CD4-positive, alpha-beta T cell (primary cell): ENCODE results near the gene MYOM3. TPM values are rescaled to one million over a fixed set of nuclear protein-coding genes. Genes with fewer than 3 reads are reported as not detected.

Experiments used
- ATAC-seq: fragments of 200-7000 bp; cut with Tn5 transposase; one replicate; pipeline ENCODE4 v1.10.0; 2022; ENCODE audit warnings: mild to moderate bottlenecking; ENCODE audit not compliant: poor library complexity
- CTCF ChIA-PET: fragments of 350-600 bp; sonication (Branson Sonifier 250); formaldehyde crosslinking; loops from one replicate; lab custom pipeline; 2021; ENCODE audit warnings: antibody characterized with exemption, inconsistent platforms; lab: Charles Lee
- POLR2A ChIA-PET: fragments of 350-600 bp; sonication (Branson Sonifier 250); formaldehyde crosslinking; loops from one replicate; lab custom pipeline; 2021; ENCODE audit warnings: antibody characterized with exemption, inconsistent platforms; lab: Charles Lee
- DNase-seq, 14 experiments: peaks; one replicate each; pipeline ENCODE4 v3.0.0-alpha.2; 2013 to 2020; ENCODE audit warnings: mixed read lengths in 2 of 14
- H3K27ac ChIP-seq, 2 donors: one replicate each; pipeline versions ENCODE4 v1.5.1 to v1.7.0; 2013; ENCODE audit warnings: low read length in 2 of 2, low read depth in 1 of 2, mild to moderate bottlenecking in 1 of 2
- H3K27me3 ChIP-seq, 2 experiments: 1 replicate in 1 of 2; 2 replicates in 1 of 2; pipeline versions ENCODE4 v1.6.1 to v1.7.0; 2013; ENCODE audit warnings: low read length in 2 of 2, control low read depth in 1 of 2, mild to moderate bottlenecking in 1 of 2, moderate library complexity in 1 of 2; ENCODE audit not compliant: insufficient read depth in 2 of 2, control insufficient read depth in 1 of 2
- H3K36me3 ChIP-seq: one replicate; pipeline ENCODE4 v1.6.1; 2013; ENCODE audit warnings: low read length, control low read depth; ENCODE audit not compliant: insufficient read depth
- H3K4me1 ChIP-seq: one replicate; pipeline ENCODE4 v1.6.1; 2013; ENCODE audit warnings: low read length, control low read depth; ENCODE audit not compliant: insufficient read depth
- H3K4me3 ChIP-seq: one replicate; pipeline ENCODE4 v1.5.1; 2013; ENCODE audit warnings: mild to moderate bottlenecking, low read length, moderate library complexity
- H3K9me3 ChIP-seq, 2 experiments: 1 replicate in 1 of 2; 2 replicates in 1 of 2; pipeline versions ENCODE4 v1.6.1 to v1.7.0; 2013; ENCODE audit warnings: low read length in 2 of 2, mild to moderate bottlenecking in 2 of 2, control low read depth in 1 of 2, moderate library complexity in 1 of 2; ENCODE audit not compliant: control insufficient read depth in 1 of 2, insufficient read depth in 1 of 2
- H3K27ac Mint-ChIP-seq: one replicate; pipeline ENCODE4 v1.8.0; 2020; ENCODE audit warnings: mixed read lengths
- H3K27me3 Mint-ChIP-seq: one replicate; pipeline ENCODE4 v1.8.0; 2021; ENCODE audit warnings: mixed read lengths
- H3K36me3 Mint-ChIP-seq: one replicate; pipeline ENCODE4 v1.8.0; 2021; ENCODE audit warnings: low read depth, mixed read lengths
- H3K4me1 Mint-ChIP-seq: one replicate; pipeline ENCODE4 v1.8.0; 2021; ENCODE audit warnings: low read depth, mixed read lengths
- H3K4me3 Mint-ChIP-seq: one replicate; pipeline ENCODE4 v1.8.0; 2020; ENCODE audit warnings: mild to moderate bottlenecking, mixed read lengths
- H3K9me3 Mint-ChIP-seq: one replicate; pipeline ENCODE4 v1.8.0; 2020; ENCODE audit warnings: mixed read lengths
- intact Hi-C, 2 experiments: fragments of 100-400 bp; cut with DNase I in 1 of 2; cut with micrococcal nuclease in 1 of 2; formaldehyde crosslinking; loops; one replicate each; pipeline versions ENCODE4 v1.15.1 to v1.9.0; 2023 to 2025; cut with DNase I, micrococcal nuclease
- total RNA-seq, 174 experiments: library from RNA in 2 of 174; stranded (reverse) in 2 of 174; gene quantifications; one replicate each; pipeline ENCODE4 v1.2.3 and lab custom pipeline; 2021 to 2026
- TF ChIP-seq, protein P1 (sequence below): fragments of 200-600 bp; IDR thresholded peaks from one replicate; pipeline ENCODE4 v1.8.0; 2022; ENCODE audit warnings: antibody characterized with exemption, mild to moderate bottlenecking

Gene MYOM3
- total RNA-seq, 2 experiments from 2014 or later = not detected

DNA sequence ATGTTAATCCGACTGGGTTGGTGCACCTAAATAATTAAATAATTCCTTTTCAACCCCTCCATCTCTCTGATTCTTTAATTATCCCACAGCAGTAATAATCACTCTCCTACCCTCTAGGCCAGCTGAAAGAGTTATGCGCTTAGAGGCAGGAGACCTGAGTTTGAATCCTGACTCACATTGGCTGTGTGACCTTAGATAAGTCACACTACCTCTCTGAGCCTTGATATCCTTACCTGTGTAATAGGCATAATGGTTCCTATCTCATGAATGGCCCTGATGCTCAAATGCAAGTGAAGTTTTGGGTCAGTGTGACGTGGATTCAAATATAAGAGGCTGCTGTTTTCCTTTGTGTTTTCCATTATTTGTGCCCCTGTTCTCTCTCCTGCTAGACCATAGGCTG lies 8.1 kb downstream of the MYOM3 start:
- Histone ChIP-seq H3K27me3 (no peaks in the 10 kb centered on the region), H3K27ac (no peak overlapping the region), H3K36me3 (no peaks in the 10 kb centered on the region), H3K9me3 (no peaks in the 10 kb centered on the region), H3K4me3 (no peak overlapping the region), H3K4me1 (no peaks in the 10 kb centered on the region)
- ATAC-seq = no peak
- H3K27ac Mint-ChIP-seq = no peak overlapping the region
- peaks cover 6% of the 10 kb centered on the region for H3K27me3 Mint-ChIP-seq
- CTCF ChIA-PET = interaction anchor here (1.4 kb wide), 1 partner anchor 46 kb away, joined by 4 read pairs; no protein-coding TSS in a partner anchor
- H3K9me3 Mint-ChIP-seq = no peaks in the 10 kb centered on the region
- TF ChIP-seq, protein P1, sequence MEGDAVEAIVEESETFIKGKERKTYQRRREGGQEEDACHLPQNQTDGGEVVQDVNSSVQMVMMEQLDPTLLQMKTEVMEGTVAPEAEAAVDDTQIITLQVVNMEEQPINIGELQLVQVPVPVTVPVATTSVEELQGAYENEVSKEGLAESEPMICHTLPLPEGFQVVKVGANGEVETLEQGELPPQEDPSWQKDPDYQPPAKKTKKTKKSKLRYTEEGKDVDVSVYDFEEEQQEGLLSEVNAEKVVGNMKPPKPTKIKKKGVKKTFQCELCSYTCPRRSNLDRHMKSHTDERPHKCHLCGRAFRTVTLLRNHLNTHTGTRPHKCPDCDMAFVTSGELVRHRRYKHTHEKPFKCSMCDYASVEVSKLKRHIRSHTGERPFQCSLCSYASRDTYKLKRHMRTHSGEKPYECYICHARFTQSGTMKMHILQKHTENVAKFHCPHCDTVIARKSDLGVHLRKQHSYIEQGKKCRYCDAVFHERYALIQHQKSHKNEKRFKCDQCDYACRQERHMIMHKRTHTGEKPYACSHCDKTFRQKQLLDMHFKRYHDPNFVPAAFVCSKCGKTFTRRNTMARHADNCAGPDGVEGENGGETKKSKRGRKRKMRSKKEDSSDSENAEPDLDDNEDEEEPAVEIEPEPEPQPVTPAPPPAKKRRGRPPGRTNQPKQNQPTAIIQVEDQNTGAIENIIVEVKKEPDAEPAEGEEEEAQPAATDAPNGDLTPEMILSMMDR = no peak
- no peaks in the 10 kb centered on the region for H3K36me3 Mint-ChIP-seq
- no peak for DNase-seq
- H3K4me1 Mint-ChIP-seq = no peaks in the 10 kb centered on the region
- no peak overlapping the region for H3K4me3 Mint-ChIP-seq
- POLR2A ChIA-PET = no interaction called here
- intact Hi-C loops = no loop called here

- Histone ChIP-seq H3K4me1 (no peaks in the 10 kb centered on the region), H3K36me3 (no peaks in the 10 kb centered on the region), H3K27me3 (no peaks in the 10 kb centered on the region), H3K27ac (no peak overlapping the region), H3K4me3 (no peak overlapping the region), H3K9me3 (no peaks in the 10 kb centered on the region)
- Mint-ChIP-seq H3K27ac (no peak overlapping the region), H3K36me3 (no peaks in the 10 kb centered on the region), H3K4me1 (no peaks in the 10 kb centered on the region), H3K27me3 (peaks cover 6% of the 10 kb centered on the region), H3K4me3 (no peak overlapping the region), H3K9me3 (no peaks in the 10 kb centered on the region)
- CTCF ChIA-PET = interaction anchor here (1.4 kb wide), 1 partner anchor 47 kb away, joined by 4 read pairs; no protein-coding TSS in a partner anchor
- DNase-seq (no peak), ATAC-seq (no peak)
- POLR2A ChIA-PET = interaction anchor here (0.7 kb wide), 1 partner anchor 718 kb away, joined by 3 read pairs; no protein-coding TSS in a partner anchor
- intact Hi-C loops = no loop called here
- TF ChIP-seq, protein P1 = no peak
Observed at GRCh38 chr1:24103408-24103807, 8.5 kb downstream of the MYOM3 start.

- Histone ChIP-seq H3K27me3 (no peaks in the 10 kb centered on the region), H3K4me3 (no peak overlapping the region), H3K27ac (no peak overlapping the region), H3K4me1 (no peaks in the 10 kb centered on the region), H3K9me3 (no peaks in the 10 kb centered on the region), H3K36me3 (no peaks in the 10 kb centered on the region)
- Mint-ChIP-seq H3K36me3 (no peaks in the 10 kb centered on the region), H3K9me3 (no peaks in the 10 kb centered on the region), H3K27me3 (peaks cover 6% of the 10 kb centered on the region), H3K4me3 (no peak overlapping the region), H3K27ac (no peak overlapping the region), H3K4me1 (no peaks in the 10 kb centered on the region)
- ChIA-PET CTCF (interaction anchor here (1.4 kb wide), 1 partner anchor 47 kb away, joined by 4 read pairs; no protein-coding TSS in a partner anchor), POLR2A (interaction anchor here (0.7 kb wide), 1 partner anchor 718 kb away, joined by 3 read pairs; no protein-coding TSS in a partner anchor)
- ATAC-seq (no peak), DNase-seq (no peak)
- TF ChIP-seq, protein P1 = no peak
- intact Hi-C loops = no loop called here
Observed at GRCh38 chr1:24102961-24103360, 9.0 kb downstream of the MYOM3 start.
